Middle frontal gyrus (tissue), 1 donor: ENCODE results near the gene TRMT10C.
"Not testable (repeated sequence)": the region's sequence is repeated elsewhere in the genome, so short reads cannot be mapped to it uniquely, and the experiment has no call there.

Experiments
- DNase-seq: peaks from one replicate; pipeline ENCODE4 v3.0.0-alpha.2; 2015; ENCODE audit warnings: low spot score; ENCODE audit errors: extremely low spot score

The TRMT10C gene

DNA sequence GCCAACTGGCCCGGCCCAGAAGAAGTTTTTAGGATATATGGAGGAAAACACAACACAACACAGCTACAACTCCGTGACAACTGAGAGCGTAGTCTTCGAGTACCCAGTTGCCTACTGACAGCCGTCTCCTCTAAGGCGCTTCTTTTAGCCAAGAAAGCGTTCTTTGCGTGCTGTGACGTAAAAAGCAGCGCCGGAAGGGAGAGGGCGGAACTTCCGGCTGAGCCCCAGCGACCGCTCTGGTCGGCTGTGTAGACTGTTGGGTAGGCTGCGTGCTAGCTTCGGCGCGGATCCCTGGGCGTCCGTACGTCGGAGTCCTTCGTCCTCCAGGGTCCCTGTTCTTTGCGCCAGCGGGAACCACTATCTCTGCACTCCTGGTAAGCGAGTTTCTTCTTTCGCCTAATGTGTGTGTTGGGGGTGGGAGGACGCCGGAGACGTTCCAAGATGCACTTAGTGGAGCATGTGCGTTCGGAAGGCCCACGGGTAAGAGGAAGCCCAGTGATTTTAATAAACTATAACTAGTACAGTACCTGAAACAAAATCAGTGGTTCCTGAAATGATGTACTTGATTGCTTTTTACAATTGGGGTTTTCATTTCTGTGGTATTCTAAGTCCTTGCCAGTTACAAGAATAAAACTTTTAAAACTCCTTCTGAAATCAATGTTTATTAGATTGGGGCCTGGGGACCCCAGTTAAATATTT is at the start of gene TRMT10C:
TSS of gene TRMT10C (plus strand) at position 239 of the 699 bp plus-strand sequence. CDS start 2,914 bp downstream, outside the sequence.
- peak; percentile 87 for DNase-seq

DNA sequence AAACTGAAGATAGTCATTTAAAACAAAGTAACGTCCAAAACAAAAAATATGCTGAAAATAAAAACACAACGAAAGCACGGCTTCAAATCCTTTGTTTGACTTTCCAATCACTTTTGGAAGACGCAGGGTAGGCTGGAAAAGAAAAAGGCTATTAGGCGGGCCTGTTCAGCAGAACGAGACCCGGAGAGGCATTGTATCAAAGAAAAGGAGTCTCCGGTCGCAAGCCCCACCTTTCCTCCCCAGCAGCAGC is 49.3 kb upstream of the TRMT10C start:
- DNase-seq = no peak

DNA sequence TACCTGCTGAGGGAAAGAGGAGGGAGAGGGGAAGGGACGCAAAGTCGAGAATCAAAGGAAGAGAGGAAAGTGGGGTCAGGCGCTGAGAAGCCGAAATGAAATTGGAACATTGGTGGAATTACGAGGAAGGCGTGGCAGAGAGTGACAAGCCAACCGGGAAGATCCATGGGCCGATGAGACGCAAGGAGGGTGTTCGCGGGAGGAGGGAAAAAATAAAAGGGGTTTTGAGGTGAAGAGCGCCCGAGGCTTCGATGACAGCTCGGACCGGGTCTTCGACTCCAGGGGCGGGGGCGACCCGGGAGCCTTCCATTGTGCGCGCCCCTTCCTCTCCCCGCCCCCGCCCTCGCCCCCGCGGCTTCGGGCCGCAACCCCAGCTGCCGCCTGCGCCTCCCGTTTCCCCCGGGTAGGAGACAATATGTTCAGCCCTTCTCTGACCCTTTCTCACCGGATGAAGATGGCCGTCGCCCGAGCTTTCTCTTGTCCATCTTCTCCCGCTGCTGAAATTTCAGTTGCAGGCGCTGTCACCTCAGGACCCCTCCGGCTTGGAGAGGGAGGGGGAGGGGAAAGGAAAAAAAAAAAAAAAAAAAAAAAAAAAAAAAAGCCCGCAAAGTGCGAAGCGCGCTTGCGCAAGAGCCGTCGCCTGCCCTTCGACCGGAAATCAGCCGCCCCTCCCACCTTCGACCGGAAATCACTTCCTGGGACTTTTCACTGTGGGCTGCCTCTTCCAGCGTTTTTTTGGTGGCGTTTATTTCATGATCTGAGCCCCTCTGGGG is 48.8 kb upstream of the TRMT10C start, which contains the start of gene SENP7:
TSS of gene SENP7 (minus strand) at position 567 of the 773 bp plus-strand sequence. CDS start at position 485, 82 bp downstream.
- DNase-seq = peak; percentile 60

DNA sequence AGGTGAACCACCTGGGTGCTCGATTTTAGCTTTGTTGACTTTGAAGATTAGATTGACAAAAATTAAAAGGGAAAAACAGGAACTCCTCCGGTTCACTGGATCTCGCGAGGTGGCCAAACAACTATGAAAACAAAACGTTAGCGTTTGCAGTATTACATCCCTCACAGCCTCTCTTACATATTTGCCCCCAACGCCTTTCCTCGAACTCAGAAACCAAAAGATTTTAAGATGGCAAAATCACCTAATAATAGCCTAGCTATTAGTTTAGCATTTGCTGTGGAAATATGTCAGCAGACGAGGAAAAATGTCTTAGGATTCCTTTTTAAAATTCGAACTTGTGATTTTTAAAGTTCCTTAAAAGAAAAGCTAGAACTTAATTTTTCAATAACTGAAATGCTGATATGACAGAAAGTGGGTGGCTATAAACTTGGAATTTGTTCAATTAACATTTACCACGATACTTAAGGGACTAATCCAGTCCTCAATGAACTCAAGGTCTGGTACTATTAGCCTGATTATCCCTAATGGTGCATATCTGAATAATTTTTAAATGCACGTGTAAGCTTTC is 48.2 kb upstream of the TRMT10C start:
- no peak for DNase-seq

DNA sequence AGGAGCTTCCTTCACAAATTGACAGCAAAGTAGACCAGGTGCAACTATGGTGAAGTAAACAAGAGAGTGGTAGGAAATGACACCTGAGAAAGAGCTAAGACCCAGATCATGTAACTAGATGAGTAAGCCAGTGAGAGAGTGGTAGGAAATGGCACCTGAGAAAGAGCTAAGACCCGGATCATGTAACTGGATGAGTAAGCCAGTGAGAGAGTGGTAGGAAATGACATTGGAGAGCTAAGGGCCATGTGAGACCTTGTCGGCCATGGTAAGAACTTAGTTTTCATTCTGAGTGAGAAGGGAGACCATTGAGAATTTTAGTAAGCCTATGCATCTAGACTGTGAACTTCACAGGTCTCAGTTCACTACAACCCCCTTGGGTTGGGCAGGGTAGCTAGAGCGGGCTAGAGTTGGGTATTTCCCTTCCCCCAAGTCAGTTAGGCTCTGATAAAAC is 43.2 kb upstream of the TRMT10C start:
- no peak for DNase-seq

DNA sequence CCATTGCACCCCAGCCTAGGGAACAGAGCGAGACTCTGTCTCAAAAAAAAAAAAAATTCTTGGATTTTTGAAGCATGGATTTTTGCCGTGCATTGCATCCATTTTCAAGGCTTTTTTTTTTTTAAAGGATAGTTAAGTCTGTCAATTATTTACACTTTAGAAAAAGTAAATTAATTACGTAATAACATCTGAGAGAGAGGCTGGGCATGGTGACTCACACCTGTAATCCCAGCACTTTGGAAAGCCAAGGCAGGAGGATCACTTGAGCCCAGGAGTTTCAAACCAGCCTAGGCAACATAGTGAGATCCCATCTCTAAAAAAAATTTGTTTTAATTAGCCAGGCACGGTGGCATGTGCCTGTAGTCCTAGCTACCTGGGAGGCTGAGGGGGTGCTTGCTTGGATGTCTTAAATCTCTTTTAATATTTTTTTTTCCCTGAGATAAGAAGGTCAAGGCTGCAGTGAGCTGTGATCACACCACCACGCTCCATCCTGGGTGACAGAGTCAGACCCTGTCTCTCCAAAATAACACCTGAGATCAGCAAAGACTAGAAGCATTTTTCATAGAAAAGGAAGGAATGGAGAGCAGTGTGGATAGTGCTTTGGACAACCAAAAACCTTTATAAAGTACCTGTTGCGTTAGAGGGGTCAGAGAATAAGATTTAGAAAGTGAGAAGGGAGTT is 41.8 kb upstream of the TRMT10C start:
- DNase-seq = no peak

DNA sequence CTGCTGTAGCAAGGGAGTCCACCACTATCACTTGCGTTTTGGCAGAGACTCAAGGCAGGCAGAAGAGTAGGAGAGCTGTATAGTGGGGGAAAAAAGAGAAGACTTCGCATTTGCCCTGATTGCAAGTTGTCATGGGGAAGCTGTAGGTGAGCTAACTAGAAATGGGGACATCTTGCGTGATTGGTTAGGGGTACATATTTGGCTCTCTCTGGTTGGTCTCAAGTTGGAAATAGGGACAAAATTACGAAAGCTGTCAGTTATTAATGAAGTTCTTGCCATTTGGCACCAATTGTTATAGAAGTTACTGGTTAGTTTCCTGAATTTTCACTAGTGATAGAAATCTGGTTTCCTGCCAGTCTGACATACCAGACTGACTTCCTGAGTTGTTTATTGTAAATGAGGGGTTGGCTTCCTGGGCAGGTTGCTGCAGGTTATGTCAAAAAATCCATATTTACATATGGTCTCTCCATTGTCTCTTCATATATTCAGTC is 40.4 kb upstream of the TRMT10C start:
- no peak for DNase-seq

DNA sequence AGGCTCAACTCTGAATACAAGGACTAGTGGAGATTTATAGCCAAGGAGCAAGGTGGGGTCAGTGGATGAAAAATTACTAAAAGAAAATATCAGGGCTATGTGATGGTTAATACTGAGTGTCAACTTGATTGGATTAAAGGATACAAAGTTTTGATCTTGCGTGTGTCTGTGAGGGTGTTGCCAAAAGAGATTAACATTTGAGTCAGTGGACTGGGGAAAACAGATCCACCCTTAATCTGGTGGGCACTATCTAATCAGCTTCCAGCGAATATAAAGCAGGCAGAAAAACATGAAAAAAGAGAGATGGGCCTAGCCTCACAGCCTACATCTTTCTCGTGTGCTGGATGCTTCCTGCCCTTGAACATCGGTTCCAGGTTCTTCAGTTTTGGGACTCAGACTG is 34.2 kb upstream of the TRMT10C start:
- no peak for DNase-seq

DNA sequence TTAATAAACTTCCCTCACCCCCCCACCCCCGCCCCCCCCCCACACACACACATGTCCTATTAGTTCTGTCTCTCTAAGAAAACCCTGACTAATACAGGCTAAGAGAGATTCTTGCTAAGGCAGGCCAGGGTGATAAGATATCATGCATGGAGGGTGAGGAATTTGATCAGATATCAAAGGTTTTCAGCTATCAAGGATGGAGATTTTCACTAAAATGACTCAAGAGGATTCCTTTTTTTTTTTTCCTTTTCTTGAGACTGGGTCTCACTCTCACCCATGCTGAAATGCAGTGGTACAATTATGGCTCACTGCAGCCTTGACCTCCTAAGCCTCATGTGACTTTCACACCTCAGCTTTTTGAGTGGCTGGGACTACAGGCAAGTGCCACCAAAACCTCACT is 33.8 kb upstream of the TRMT10C start:
- DNase-seq = no peak

DNA sequence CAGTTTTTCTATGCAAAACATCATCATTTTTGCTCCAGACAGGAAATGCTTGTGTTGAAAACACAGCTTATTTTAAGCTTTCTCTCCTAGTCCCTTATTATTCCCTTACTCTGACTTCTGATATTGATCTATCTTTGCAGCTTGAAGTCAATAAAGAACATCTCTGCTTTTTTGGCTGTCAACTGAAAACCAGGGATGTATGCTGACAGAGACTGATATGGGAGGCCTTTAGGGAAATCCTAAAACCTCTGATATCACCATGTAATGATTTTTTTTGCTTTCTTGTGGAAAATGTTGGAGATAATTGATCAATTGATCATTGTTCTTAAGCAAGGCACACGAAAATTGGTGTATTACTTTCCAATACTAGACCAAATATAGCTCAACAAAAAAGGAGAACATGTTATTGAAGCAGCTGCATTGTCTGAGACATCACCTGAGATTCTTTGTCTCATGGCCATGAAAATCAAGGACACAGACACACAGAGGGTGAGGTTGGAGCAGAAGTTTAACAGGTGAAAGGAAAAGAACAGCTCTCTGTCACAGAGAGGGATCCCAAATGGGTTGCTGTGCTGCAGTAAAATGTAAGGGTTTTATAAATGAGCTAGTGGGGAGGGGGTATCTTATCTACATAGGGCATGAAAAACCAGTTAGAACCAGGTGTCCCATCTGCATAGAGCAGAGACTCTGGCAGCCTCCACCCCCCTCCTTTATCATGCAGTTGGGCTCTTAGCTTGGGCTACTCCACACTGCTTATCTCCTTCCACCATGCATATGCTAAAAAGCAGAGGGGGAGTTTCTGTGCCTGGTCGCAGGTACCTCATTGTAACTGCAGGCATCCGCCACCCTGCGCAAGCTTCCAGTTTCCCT is 31.6 kb upstream of the TRMT10C start:
- no peak for DNase-seq

DNA sequence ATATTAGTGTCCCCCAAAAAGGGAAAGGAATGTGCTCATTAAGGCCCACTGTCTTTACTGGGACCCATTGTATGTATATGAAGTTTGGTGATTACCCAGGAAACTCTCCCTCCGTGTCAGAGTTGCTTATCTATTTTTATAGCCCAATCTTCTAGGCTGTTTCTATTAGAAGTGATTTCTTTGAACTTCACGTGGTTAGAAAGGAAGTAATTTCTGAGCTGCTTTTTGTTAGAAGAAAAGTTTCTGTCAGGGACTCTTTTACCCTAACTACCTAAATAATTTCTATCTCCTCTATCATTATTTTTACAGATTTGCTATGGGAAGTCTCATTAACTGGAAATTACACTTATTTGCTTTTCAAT is 31.0 kb upstream of the TRMT10C start:
- no peak for DNase-seq

DNA sequence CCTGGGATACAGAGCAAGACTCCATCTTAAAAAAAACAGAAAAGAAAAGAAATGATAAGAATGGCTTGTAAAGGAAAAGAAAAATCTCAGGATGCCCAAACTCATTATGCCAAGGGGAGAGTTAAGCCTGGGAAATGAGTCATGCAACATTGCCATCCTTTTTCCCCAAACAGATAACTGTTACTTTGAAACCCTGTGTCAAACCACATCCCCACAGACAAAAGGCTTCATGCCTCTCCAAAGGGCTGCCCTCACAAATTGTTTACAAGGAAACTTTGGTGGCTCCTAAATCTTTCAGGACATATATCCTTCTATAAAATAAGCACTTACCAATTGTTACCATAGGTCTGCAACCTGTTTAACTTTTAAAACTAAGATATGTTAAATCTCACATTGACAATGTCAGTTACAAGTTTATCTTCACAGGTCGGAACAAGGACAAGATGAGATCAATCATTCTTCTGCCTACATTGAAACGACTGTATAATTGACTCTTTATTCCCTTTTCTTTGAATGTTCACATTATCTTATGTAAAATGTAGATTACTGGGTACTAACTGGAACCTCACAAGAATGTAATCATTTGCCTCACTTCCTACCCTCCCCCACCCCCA is 30.1 kb upstream of the TRMT10C start:
- no peak for DNase-seq

DNA sequence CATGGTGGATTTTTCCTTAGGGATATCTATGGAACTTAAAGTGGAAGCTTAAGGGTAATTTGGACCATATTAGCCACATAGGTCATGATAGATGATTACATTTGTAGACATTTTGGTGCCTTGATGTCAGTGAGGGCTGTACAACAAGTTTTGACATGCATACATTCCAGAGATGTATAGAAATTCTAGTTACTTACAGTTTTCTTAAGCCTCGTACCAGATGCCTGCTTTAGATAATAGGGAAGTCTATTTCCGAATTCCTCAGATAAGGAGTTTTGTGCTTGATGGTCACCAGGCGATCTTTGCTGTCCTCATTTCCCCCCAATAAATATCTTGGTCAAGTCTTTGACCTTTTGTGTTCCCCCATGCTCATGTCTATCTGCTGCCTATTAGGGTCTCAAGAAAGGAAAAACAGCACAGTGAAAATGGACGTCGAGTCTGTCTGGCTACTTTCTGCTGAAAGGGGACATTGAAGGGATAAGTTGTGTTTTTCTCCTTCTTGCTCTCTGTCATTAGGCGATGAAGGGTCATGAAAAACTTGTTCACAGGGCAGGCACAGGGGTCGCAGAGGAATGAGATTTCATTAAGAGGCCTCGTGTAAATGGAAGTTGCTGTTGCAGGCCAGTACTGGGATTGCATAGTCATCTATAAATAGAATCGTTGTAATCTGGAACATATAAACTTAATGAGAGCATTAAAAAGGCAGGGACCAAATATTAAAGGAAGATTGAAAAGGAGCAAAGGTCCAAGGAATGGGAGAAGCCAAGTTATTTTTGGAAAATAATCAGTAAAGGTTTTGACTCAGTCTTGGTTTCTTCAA is 28.7 kb upstream of the TRMT10C start:
- no peak for DNase-seq

DNA sequence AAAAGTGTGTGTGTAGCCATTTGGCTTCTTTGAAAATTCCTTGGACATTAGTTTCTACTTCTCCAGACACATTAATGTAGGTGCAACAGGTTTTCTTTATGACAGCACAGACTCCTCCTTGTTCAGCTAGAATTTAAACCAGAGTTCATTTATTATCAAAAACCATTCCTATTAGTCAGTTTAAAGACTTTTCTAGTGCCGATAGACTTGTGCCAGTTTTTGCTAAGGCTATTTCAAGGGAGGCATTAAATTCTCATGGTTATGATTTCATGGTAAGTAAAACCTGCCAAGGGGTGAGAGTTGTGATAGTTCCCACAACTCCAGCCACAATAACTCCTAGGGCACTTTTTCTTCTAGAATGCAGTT is 28.1 kb upstream of the TRMT10C start:
- DNase-seq = no peak

DNA sequence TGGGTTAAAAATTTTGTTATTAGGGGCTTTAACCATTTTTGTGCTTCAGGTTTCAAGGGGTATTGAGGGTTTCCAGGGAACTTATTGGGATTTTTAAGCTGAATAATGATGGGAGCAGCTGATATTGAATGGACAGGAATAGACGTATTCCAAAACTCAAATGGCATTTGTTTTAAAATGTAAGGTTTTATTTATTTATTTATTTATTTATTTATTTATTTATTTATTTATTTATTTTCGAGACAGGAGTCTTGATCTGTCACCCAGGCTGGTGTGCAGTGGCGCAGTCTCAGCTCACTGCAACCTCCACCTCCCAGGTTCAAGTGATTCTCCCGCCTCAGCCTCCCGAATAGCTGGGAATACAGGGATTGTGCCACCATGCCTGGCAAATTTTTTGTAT is 26.4 kb upstream of the TRMT10C start:
- DNase-seq = no peak

DNA sequence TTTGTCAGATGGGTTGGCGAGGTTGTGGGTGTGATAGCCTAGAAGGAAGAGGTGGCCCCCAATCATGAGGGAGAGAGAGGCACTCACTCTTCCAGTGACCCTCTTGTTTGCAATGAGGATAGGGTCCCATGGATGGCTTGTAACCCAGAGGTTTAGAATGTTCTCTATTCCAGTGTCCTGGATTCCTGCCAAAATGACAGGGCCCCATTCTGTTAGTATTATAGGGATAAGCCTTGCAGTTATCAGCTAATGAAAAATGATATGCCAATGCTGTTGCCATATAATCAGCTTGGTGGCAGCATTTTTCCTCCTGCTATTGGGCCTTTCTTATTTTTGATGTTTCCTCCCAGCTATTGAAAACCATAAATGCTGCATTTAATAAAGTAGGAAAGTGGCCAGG is 25.4 kb upstream of the TRMT10C start:
- no peak for DNase-seq

DNA sequence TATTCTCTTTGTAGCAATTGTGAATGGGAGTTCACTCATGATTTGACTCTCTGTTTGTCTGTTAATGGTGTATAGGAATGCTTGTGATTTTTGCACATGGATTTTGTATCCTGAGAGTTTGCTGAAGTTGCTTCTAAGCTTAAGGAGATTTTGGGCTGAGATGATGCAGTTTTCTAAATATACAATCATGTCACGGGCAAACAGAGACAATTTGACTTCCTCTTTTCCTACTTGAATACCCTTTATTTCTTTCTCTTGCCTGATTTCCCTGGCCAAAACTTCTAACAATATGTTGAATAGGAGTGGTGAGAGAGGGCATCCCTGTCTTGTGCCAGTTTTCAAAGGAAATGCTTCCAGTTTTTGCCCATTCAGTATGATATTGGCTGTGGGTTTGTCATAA is 24.7 kb upstream of the TRMT10C start:
- DNase-seq = not testable (repeated sequence)

DNA sequence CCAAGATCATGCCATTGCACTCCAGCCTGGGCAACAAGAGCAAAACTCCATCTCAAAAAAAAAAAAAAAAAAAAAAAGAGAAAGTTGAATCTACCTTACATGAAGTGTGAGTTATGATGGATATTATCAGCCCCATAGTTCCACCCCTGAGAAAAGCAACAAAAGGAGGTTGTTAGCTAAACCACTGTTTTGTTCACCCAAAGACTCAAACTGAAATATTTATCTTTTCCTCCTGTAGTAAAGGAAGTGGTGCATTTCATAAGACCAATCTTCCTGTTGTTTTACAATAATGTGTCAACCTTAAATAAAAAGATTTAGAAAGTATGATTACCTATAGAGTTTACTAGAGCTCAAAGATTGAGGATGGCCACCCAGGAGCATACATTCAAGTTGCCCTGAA is 18.7 kb upstream of the TRMT10C start:
- no peak for DNase-seq

DNA sequence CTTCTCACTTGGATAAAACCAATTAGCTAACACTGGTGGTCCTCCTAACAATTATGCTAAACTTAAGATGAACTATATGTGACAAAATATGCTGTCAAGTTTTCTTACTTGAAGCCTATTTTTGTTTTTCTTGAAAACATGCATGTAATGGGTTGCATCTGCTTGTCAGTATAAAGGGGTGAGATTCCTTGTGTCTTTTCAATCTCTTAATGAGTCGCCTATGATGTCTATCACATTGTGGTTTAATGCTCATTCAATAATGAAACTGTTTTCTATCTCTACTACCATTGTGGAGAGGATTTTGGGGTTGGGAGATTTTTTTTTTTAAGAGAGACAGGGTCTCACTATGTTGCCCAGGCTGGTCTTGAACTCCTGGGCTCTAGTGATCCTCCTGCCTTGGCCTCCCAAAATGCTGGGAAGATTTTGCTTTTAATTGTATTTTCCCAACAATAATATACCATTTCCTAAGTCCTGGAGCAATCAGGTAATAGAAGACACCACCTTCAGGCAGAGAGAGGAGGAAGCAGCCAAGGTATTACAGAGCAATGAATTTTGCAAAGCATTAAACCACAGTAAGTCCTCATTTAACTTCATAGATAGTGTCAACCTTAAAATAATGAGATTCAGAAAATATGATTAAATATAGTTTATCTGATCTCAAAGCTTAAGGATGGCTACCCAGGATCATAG is 17.4 kb upstream of the TRMT10C start:
- no peak for DNase-seq
